Measurements from ENCODE around the gene FBXW11. TPM values are rescaled to one million over a fixed set of nuclear protein-coding genes. Genes with fewer than 3 reads are reported as not detected.
A peak's percentile ranks its signal among the peaks of the same experiment; 100 is the strongest.

Gene FBXW11
- total RNA-seq, 2 donors from 2014 or later = 47.3 to 54.8 TPM

DNA sequence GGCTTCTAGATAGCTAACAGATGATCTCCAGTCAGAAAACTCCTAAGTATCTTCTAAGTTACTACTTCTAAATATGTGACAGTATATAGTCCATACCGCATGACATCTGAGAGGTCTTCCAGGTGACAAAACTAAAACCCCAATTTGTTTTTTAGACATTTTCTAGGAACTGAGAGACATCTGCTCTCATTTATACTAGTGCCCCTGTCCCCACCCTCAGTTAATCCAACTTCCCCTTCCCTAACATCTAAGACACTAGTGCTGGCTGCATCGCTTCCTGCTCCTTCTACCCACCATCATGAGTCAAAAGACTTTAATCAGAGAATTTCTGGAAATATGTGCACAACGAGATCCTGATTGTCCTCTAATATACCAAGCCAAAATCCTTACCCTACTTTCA, 37.9 kb downstream of the FBXW11 start:
- Mint-ChIP-seq H3K36me3 (peaks cover 5% of the 10 kb centered on the region), H3K27me3 (no peaks in the 10 kb centered on the region), H3K9me3 (no peaks in the 10 kb centered on the region), H3K4me3 (no peak overlapping the region), H3K4me1 (ENCODE audit: low read depth in 2 of 2) (peaks cover 42 to 53% of the 10 kb centered on the region in 2 donors), H3K27ac (no peak overlapping the region)
- DNase-seq (ENCODE audit: low spot score) (no peak), ATAC-seq (no peak)

DNA sequence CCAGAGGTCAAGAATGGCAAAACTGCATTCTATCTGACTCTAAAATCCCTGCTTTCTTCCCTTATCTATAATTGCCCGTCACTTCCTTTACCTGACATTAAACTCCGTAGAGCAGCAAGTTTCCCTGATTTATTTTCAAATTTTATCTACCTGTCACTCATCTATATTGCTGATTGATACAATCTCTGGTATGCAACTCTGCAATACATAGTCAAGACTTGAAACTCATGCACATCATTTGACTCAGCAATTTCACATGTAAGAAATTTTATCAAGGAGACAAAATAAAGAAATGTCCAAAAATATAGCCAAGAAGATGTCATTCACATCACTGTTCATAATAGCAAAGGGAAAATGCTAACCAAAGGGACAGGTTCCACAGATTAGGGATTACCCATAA, 39.5 kb downstream of the FBXW11 start:
- Mint-ChIP-seq H3K27me3 (no peaks in the 10 kb centered on the region), H3K4me1 (ENCODE audit: low read depth in 2 of 2) (peaks cover 41 to 60% of the 10 kb centered on the region in 2 donors), H3K9me3 (no peaks in the 10 kb centered on the region), H3K27ac (peak overlapping the region in 1 of 2 donors; percentile 59), H3K4me3 (no peak overlapping the region), H3K36me3 (peaks cover 5% of the 10 kb centered on the region)
- ATAC-seq (no peak), DNase-seq (ENCODE audit: low spot score) (no peak)

DNA sequence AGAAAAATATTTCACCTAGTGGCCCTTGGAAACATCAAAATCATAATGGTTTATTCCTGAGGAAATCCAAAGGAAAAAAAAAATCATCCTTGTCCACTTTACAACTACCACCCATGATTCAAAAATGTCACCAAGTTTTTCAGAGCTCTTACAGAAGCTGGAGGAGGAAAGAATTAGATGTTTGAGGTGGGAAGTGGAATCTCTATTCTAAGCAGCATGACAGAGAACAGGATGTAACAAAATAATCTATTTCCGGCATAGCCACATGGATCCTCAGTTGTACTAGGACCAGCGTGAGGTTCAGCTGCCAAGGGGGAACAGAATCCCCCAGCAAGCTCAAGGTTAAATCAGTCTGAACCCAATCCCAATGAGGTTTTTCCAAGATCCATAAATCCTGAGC, 40.2 kb downstream of the FBXW11 start:
- DNase-seq (ENCODE audit: low spot score) = no peak
- peak in 1 of 2 donors; percentile 17 for ATAC-seq

DNA sequence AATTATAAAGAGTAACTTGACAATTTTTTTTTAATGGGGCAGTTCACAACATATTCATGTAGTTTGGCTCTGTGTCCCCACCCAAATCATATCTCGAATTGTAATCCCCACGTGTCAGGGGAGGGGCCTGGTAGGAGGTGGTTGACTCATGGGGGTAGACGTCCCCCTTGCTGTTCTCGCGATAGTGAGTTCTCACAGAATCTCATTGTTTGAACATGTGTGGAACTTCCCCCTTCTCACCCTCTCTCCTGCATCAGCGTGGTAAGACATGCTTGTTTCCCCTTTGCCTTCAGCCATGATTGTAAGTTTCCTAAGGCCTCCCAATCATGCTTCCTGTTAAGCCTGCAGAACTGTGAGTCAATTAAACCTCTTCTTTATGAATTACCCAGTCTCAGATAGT, 40.7 kb downstream of the FBXW11 start:
- Mint-ChIP-seq H3K36me3 (peaks cover 5% of the 10 kb centered on the region), H3K4me1 (ENCODE audit: low read depth in 2 of 2) (peaks cover 42 to 68% of the 10 kb centered on the region in 2 donors), H3K27ac (peak overlapping the region; percentile 40 to 59), H3K9me3 (no peaks in the 10 kb centered on the region), H3K4me3 (peak overlapping the region; percentile 8), H3K27me3 (no peaks in the 10 kb centered on the region)
- DNase-seq (ENCODE audit: low spot score) (peak; percentile 62), ATAC-seq (peak; percentile 66 to 70)

More for the DNA sequence above, 40.2 kb downstream of the FBXW11 start:
- Mint-ChIP-seq H3K27me3 (no peaks in the 10 kb centered on the region), H3K9me3 (no peaks in the 10 kb centered on the region), H3K4me3 (peak overlapping the region; percentile 8), H3K36me3 (peaks cover 5% of the 10 kb centered on the region), H3K4me1 (ENCODE audit: low read depth in 2 of 2) (peaks cover 41 to 65% of the 10 kb centered on the region in 2 donors), H3K27ac (peak overlapping the region; percentile 40 to 59)

DNA sequence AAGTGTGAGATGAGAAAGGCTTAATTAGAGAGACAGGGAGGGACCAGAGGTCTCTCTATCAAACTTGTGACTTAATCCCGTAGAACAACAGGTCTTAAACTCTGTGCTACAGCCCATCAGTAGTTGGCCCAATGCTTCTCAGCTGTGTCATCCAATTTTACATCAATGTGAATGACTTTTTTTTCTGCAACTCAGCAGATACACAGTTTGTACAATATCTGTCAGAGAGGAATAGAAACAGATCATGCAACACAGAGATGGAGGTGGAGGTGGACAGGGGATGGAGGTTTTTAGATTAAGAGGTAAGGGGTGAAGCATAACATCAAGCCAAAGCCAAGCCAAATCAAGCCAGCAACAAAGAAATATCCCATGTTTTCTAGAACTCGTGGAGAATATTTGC, 43.0 kb downstream of the FBXW11 start:
- peaks cover 38 to 67% of the 10 kb centered on the region in 2 donors for H3K4me1 Mint-ChIP-seq (ENCODE audit: low read depth in 2 of 2)
- DNase-seq (ENCODE audit: low spot score) (no peak), ATAC-seq (no peak)
- H3K27ac Mint-ChIP-seq = no peak overlapping the region
- no peaks in the 10 kb centered on the region for H3K9me3 Mint-ChIP-seq
- no peak overlapping the region for H3K4me3 Mint-ChIP-seq
- no peaks in the 10 kb centered on the region for H3K27me3 Mint-ChIP-seq
- H3K36me3 Mint-ChIP-seq = peaks cover 5% of the 10 kb centered on the region

DNA sequence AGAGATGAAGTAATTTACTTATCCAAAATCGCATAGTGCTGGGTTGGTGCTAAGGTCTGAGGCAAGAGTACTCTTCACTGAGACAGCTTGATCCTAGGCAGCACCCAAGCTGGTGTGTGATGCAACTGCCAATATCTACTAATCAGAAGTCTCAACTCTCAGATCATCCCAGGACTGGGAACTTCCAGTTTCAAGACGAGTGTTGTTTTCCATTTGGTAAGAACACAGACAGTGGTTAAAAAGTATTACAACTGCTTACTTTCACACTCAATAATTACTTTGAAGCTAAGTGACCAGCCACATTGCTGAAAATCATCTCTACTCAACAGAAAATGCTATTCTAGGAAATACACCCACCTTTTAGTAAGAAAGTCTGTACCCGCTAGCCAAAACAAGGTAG, 45.3 kb downstream of the FBXW11 start:
- Mint-ChIP-seq H3K9me3 (no peaks in the 10 kb centered on the region), H3K4me3 (peak overlapping the region; percentile 23), H3K4me1 (ENCODE audit: low read depth in 2 of 2) (peaks cover 48 to 78% of the 10 kb centered on the region in 2 donors), H3K36me3 (no peaks in the 10 kb centered on the region), H3K27ac (peak overlapping the region; percentile 22 to 81), H3K27me3 (no peaks in the 10 kb centered on the region)
- DNase-seq (ENCODE audit: low spot score) (peak; percentile 66), ATAC-seq (peak; percentile 85 to 93)

DNA sequence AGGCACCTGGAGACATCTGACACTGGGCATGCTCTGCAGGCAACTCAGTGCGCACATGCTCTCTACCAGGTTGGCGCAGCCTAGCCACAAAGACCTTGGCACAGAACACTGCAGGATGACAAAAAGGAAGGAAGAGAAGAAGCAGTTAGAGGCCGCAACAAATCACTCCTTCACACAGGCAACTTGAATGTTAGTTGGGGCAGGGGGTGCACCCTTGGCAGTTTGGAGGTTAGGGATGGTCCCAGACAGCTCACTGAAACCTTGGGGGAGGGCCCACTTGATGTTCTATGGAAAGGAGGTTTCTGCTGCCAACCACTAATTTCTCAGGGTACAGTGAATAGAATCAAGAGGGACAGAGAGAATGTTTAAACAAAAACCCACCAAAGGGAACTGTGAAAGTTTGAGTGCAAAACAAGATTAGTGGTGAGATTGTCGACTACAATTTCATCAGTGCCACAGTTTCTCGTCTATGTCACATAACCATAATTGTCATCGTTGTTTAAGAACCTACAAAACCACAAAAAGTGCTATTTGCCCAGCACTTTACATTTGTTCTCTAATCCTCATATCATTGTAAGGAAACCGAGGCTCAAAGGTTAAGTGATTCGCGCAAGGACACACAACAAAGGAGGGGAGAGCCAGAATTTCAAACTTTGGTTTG, 48.7 kb downstream of the FBXW11 start:
- H3K27me3 Mint-ChIP-seq = no peaks in the 10 kb centered on the region
- ATAC-seq = peak; percentile 68 to 74
- H3K27ac Mint-ChIP-seq = peak overlapping the region; percentile 10 to 64
- H3K4me1 Mint-ChIP-seq (ENCODE audit: low read depth in 2 of 2) = peaks cover 39 to 69% of the 10 kb centered on the region in 2 donors
- no peaks in the 10 kb centered on the region for H3K9me3 Mint-ChIP-seq
- H3K36me3 Mint-ChIP-seq = no peaks in the 10 kb centered on the region
- H3K4me3 Mint-ChIP-seq = peak overlapping the region; percentile 67
- DNase-seq (ENCODE audit: low spot score) = no peak

DNA sequence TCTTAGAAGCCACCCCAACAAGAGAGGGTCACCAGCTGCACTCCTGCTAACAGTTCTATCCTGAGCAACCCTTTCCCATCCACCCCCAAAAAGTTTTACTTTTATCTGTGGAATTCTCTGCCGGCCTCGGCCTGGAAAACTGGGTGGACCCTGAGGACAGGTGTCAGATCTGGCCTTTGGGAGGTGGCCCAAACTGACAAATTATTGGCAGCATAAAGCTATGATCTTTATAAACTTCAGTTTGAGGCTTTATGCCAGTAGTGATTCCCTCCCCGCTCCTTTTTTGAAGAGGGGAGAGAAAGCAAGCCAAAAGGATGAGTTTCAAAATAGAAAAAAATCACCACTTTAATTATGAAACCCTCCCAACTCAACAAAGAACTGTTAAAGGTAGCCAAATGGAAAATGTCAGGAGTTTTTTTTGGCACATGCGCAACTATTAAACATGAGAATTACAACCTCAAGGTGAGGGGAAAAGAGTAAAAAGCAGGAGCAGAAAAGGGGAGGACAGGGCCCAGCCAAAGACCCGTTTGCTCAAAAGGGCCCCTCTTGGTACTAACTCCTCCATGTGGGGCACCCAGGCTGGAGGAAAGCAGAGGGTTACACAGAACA, 49.4 kb downstream of the FBXW11 start:
- peak in 1 of 2 donors; percentile 29 for ATAC-seq
- Mint-ChIP-seq H3K4me1 (ENCODE audit: low read depth in 2 of 2) (peaks cover 38 to 62% of the 10 kb centered on the region in 2 donors), H3K4me3 (peak overlapping the region; percentile 67), H3K9me3 (no peaks in the 10 kb centered on the region), H3K36me3 (no peaks in the 10 kb centered on the region), H3K27ac (peak overlapping the region; percentile 10 to 64), H3K27me3 (no peaks in the 10 kb centered on the region)
- no peak for DNase-seq (ENCODE audit: low spot score)

DNA sequence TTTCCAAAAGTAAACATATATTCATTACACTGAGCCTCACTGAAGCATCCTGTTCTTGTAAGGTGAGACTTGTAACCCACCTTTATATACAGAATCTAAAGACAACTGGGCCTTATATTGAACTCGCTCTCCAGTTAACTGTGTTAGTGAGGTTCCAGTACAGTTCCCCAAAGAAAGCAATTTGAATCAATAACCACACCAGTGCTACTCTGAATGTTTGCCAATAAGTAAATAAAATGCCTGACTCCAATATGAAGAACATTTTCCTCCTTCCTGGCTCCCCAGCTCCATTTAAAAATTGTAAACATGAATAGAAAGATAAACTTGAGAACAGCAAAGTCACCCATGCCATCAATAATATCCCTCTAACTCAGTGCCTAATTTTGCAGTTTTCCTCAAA, 50.1 kb downstream of the FBXW11 start:
- no peak overlapping the region for H3K4me3 Mint-ChIP-seq
- no peaks in the 10 kb centered on the region for H3K9me3 Mint-ChIP-seq
- H3K4me1 Mint-ChIP-seq (ENCODE audit: low read depth in 2 of 2) = peaks cover 36 to 58% of the 10 kb centered on the region in 2 donors
- H3K27ac Mint-ChIP-seq = no peak overlapping the region
- no peak for DNase-seq (ENCODE audit: low spot score)
- no peaks in the 10 kb centered on the region for H3K36me3 Mint-ChIP-seq
- H3K27me3 Mint-ChIP-seq = no peaks in the 10 kb centered on the region
- no peak for ATAC-seq

DNA sequence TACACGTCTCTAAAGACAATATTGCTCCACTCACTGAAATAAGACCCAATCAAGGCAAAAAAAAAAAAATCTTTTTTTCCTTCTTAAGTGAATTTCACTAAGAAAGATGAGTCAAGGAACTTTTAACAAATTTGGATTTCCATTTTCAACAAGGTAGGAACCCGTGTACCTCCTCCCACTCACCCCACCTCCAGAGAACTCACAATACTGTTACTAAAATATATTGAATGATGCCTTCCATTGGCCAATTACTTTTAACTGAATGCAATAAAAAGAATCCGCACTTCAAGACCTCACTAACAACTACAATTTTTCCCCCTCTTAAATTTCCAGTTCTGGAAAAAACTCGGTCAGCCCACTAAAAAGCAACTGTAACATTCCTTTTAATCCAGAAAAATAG, 50.7 kb downstream of the FBXW11 start:
- Mint-ChIP-seq H3K4me1 (ENCODE audit: low read depth in 2 of 2) (peaks cover 31 to 53% of the 10 kb centered on the region in 2 donors), H3K9me3 (no peaks in the 10 kb centered on the region), H3K36me3 (no peaks in the 10 kb centered on the region), H3K27me3 (no peaks in the 10 kb centered on the region), H3K27ac (no peak overlapping the region), H3K4me3 (no peak overlapping the region)
- ATAC-seq (no peak), DNase-seq (ENCODE audit: low spot score) (no peak)

DNA sequence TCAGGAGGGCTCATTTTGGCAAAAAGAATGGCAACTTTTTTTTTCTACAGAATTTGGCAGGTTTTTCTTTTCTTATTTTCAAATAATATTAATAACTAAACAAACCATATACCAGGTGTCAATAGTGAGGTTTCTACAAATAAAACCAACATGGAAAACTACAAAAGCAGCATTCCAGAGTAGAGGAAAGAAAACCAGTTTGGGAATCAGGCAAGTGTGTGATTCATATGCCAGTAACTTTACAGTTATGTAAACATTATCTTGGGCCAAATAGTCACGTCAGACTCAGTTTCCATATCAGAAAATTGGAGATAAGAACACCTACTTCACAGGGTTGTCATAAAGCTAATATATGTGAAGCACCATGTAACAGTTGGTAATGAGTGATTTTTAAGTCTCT, 51.7 kb downstream of the FBXW11 start:
- Mint-ChIP-seq H3K36me3 (no peaks in the 10 kb centered on the region), H3K4me3 (no peak overlapping the region), H3K27me3 (no peaks in the 10 kb centered on the region), H3K9me3 (no peaks in the 10 kb centered on the region), H3K27ac (no peak overlapping the region), H3K4me1 (ENCODE audit: low read depth in 2 of 2) (peaks cover 31 to 47% of the 10 kb centered on the region in 2 donors)
- ATAC-seq = no peak
- no peak for DNase-seq (ENCODE audit: low spot score)

DNA sequence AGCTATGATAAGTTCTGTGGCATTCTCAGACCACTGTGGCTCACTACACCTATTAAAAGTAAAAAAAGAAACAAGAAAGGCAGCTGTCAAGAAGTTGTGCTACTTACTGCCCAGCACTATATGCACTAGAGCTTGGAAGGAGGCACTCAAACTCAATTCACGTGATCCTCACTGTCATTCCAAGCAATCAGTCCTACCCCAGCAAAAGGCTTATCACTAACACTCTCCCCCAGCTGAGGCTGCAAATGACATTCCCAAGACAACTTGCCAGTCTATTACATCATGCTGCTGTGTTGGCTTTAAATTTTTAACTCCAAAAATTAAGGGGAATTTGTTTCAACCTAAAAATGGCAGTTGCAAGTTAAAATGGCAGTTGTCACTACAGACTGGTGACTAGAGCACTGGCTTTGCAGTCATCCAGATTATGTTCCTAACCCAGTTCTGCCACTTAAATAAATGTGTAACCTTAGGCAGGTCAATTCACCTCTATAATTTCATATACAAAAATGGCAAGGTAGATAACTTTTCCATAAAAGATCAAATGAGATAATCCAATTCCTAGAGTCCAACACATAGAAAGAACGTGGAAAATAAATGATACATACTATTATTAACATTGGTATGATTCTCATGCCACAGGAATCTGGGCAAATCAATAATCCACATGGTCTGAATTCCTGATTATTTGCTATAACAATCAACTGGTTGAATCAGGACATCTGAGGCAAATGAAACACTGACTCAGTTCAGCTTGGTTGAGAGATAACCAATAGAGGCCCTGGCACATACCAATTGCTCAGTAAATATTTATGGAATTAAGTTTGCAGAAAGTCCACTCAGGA, 52.4 kb downstream of the FBXW11 start:
- H3K27ac Mint-ChIP-seq = no peak overlapping the region
- H3K4me1 Mint-ChIP-seq (ENCODE audit: low read depth in 2 of 2) = peaks cover 34 to 45% of the 10 kb centered on the region in 2 donors
- H3K4me3 Mint-ChIP-seq = no peak overlapping the region
- no peaks in the 10 kb centered on the region for H3K36me3 Mint-ChIP-seq
- no peaks in the 10 kb centered on the region for H3K9me3 Mint-ChIP-seq
- no peaks in the 10 kb centered on the region for H3K27me3 Mint-ChIP-seq
- DNase-seq (ENCODE audit: low spot score) = no peak
- no peak for ATAC-seq

DNA sequence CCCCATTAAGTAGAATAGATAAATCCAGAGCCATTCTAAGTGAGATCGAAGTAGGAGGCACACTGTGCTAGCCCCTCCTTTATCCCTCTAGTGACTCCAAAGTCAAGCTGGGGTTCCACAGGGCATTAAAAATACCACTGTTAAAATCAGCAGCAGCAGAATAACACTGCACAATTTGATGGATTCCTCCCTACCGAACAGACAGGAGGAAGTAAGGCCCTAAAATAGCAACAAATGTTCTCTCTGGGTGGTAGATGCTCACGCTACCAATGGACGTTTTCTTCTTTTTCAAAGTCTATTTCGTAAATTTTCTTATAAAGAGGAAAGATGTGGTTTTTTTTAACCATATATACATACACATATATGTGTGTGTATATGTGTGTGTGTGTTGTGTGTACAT, 54.4 kb downstream of the FBXW11 start:
- no peaks in the 10 kb centered on the region for H3K27me3 Mint-ChIP-seq
- ATAC-seq = no peak
- H3K9me3 Mint-ChIP-seq = no peaks in the 10 kb centered on the region
- H3K4me3 Mint-ChIP-seq = no peak overlapping the region
- H3K4me1 Mint-ChIP-seq (ENCODE audit: low read depth in 2 of 2) = peaks cover 19 to 25% of the 10 kb centered on the region in 2 donors
- no peak overlapping the region for H3K27ac Mint-ChIP-seq
- DNase-seq (ENCODE audit: low spot score) = no peak
- H3K36me3 Mint-ChIP-seq = no peaks in the 10 kb centered on the region

DNA sequence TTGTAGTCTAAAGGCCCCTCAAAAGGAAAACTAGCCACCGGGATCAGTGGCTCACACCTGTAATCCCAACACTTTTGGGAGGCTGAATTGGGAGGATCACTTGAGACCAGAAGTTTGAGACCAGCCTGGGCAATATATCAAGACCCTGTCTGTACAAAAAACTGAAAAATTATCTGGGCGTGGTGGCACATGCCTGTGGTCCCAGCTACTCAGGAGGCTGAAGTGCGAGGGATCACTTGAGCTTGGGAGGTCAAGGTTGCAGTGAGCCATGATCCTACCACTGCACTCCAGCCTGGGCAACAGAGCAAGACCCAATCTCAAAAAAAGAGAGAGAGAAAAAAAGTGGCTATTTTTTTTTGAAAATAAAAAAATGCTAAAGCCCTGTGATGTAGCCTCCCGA, 55.2 kb downstream of the FBXW11 start:
- Mint-ChIP-seq H3K4me1 (ENCODE audit: low read depth in 2 of 2) (peaks cover 16 to 21% of the 10 kb centered on the region in 2 donors), H3K4me3 (no peak overlapping the region), H3K27ac (no peak overlapping the region), H3K9me3 (no peaks in the 10 kb centered on the region), H3K27me3 (no peaks in the 10 kb centered on the region), H3K36me3 (no peaks in the 10 kb centered on the region)
- ATAC-seq = no peak
- no peak for DNase-seq (ENCODE audit: low spot score)

Data from natural killer cell treated with Interleukin-12 subunit alpha and Interleukin-12 subunit beta and Interleukin-15 and Interleukin-18, amount 100 ng/mL, for 72 hours (primary cell).